Endothelial cell of umbilical vein (primary cell): ENCODE measurements around the gene SLC22A23. TPM values are rescaled to one million over a fixed set of nuclear protein-coding genes. Genes with fewer than 3 reads are reported as not detected.

Experiments used
- BruUV-seq: library from RNA; stranded (reverse); fragments of 400-500 nt; replicated peaks from 2 replicates; lab custom pipeline; 2021; lab: Mats Ljungman, UMichigan
- CTCF ChIA-PET: fragments of 300-600, 350-600 bp; sonication (Branson Sonifier 250); formaldehyde crosslinking; loops from one replicate; lab custom pipeline; 2021; ENCODE audit warnings: antibody characterized with exemption, inconsistent platforms; lab: Charles Lee
- POLR2A ChIA-PET: fragments of 300-600, 350-600 bp; sonication (Branson Sonifier 250); formaldehyde crosslinking; loops from one replicate; lab custom pipeline; 2021; ENCODE audit warnings: antibody characterized with exemption, inconsistent platforms; lab: Charles Lee
- DNase-seq: peaks from one replicate; pipeline ENCODE4 v3.0.0-alpha.2; 2011; ENCODE audit warnings: low read depth, low spot score
- FAIRE-seq: peaks from 2 replicates; lab custom pipeline; 2011; peaks lifted over from hg19 to GRCh38; lab: Jason Lieb, UNC
- H2AFZ ChIP-seq: 2 replicates; pipeline ENCODE4 v1.6.0; 2012; ENCODE audit warnings: low read depth, low read length, control low read depth, inconsistent platforms
- H3K27ac ChIP-seq: 2 replicates; pipeline ENCODE4 v1.5.1; 2011; ENCODE audit warnings: low read depth, mild to moderate bottlenecking, control low read depth, low read length, moderate library complexity; ENCODE audit not compliant: insufficient read depth
- H3K27me3 ChIP-seq, 2 experiments: 2 replicates each; pipeline versions ENCODE4 v1.6.0 to v1.6.1; 2011; ENCODE audit warnings: low read length in 2 of 2, mixed read lengths in 1 of 2; ENCODE audit not compliant: control insufficient read depth in 2 of 2, insufficient read depth in 2 of 2
- H3K36me3 ChIP-seq, 2 experiments: 2 replicates in 1 of 2; 3 replicates in 1 of 2; pipeline ENCODE4 v1.5.1; 2011; ENCODE audit warnings: low read length in 2 of 2, mild to moderate bottlenecking in 1 of 2, moderate library complexity in 1 of 2; ENCODE audit not compliant: control insufficient read depth in 2 of 2, insufficient read depth in 2 of 2; ENCODE audit errors: extremely low read depth in 1 of 2
- H3K4me1 ChIP-seq: 3 replicates; pipeline ENCODE4 v1.5.1; 2011; ENCODE audit warnings: mild to moderate bottlenecking, low read length; ENCODE audit not compliant: control insufficient read depth, insufficient read depth; ENCODE audit errors: extremely low read depth
- H3K4me2 ChIP-seq: 2 replicates; pipeline ENCODE4 v1.6.1; 2011; ENCODE audit warnings: low read length, control low read depth, mixed read lengths; ENCODE audit not compliant: insufficient read depth
- H3K4me3 ChIP-seq, 3 experiments: fragments of 200-600 bp in 1 of 3; sonication (generic), shearing (Covaris generic) in 1 of 3; replicated peaks in 1 of 3; 2 replicates each; pipeline ENCODE4 v1.5.1; 2011 to 2016; ENCODE audit warnings: control low read depth in 3 of 3, low read length in 3 of 3, mild to moderate bottlenecking in 2 of 3, inconsistent platforms in 1 of 3, low read depth in 1 of 3, moderate library complexity in 1 of 3; ENCODE audit not compliant: insufficient read depth in 1 of 3
- H3K79me2 ChIP-seq: 2 replicates; pipeline ENCODE4 v1.6.0; 2012; ENCODE audit warnings: low read length, inconsistent platforms; ENCODE audit not compliant: control insufficient read depth, insufficient read depth
- H3K9ac ChIP-seq: replicated peaks from 2 replicates; pipeline ENCODE3; 2011; ENCODE audit warnings: low read length, control low read depth; ENCODE audit not compliant: insufficient read depth; ENCODE audit errors: extremely low read depth
- H3K9me1 ChIP-seq: replicated peaks from 3 replicates; pipeline ENCODE4 v1.6.0; 2011; ENCODE audit warnings: mild to moderate bottlenecking, low read length; ENCODE audit not compliant: control insufficient read depth, insufficient read depth; ENCODE audit errors: extremely low read depth
- H3K9me3 ChIP-seq: replicated peaks from 2 replicates; pipeline ENCODE4 v1.5.1; 2012; ENCODE audit warnings: low read length, inconsistent platforms; ENCODE audit not compliant: control insufficient read depth, insufficient read depth
- H4K20me1 ChIP-seq: replicated peaks from 2 replicates; pipeline ENCODE3; 2011; ENCODE audit warnings: mild to moderate bottlenecking, low read length; ENCODE audit not compliant: control insufficient read depth, insufficient read depth; ENCODE audit errors: extremely low read depth
- CTCF ChIP-seq, 2 donors: IDR thresholded peaks; 1 replicate in 1 of 2; 2 replicates in 1 of 2; pipeline ENCODE4 v1.5.1; 2011; ENCODE audit warnings: low read length in 2 of 2, mild to moderate bottlenecking in 2 of 2, moderate library complexity in 2 of 2, control low read depth in 1 of 2, inconsistent platforms in 1 of 2, low read depth in 1 of 2; ENCODE audit not compliant: insufficient read depth in 1 of 2; ENCODE audit errors: extremely low read depth in 1 of 2
- EZH2 ChIP-seq: IDR thresholded peaks from 2 replicates; pipeline ENCODE4 v1.6.1; 2012; ENCODE audit warnings: borderline replicate concordance, low read depth, mild to moderate bottlenecking, moderate library complexity, low read length, inconsistent platforms; ENCODE audit not compliant: severe bottlenecking
- FOS ChIP-seq: IDR thresholded peaks from 2 replicates; pipeline ENCODE4 v1.6.1; 2011; ENCODE audit warnings: mild to moderate bottlenecking, low read length, moderate library complexity, borderline replicate concordance; ENCODE audit not compliant: insufficient read depth
- GATA2 ChIP-seq: IDR thresholded peaks from 2 replicates; pipeline ENCODE4 v1.7.0; 2011; ENCODE audit warnings: low read depth, mild to moderate bottlenecking, moderate library complexity, mixed read lengths, low read length; ENCODE audit not compliant: insufficient read length, insufficient read depth
- JUN ChIP-seq: IDR thresholded peaks from 2 replicates; pipeline ENCODE4 v1.6.1; 2011; ENCODE audit warnings: borderline replicate concordance, low read depth; ENCODE audit not compliant: insufficient read length, insufficient read depth
- MAX ChIP-seq: IDR thresholded peaks from 2 replicates; pipeline ENCODE4 v1.6.1; 2011; ENCODE audit not compliant: insufficient read depth, insufficient read length
- MYC ChIP-seq: IDR thresholded peaks from one replicate; pipeline ENCODE4 v1.6.1; 2011; ENCODE audit warnings: mild to moderate bottlenecking, low read depth, low read length
- POLR2A ChIP-seq: IDR thresholded peaks from 2 replicates; pipeline ENCODE4 v1.6.1; 2012; ENCODE audit warnings: low read depth, mild to moderate bottlenecking, control low read depth, low read length
- POLR2AphosphoS5 ChIP-seq: IDR thresholded peaks from 2 replicates; pipeline ENCODE4 v1.6.1; 2012; ENCODE audit warnings: low read depth, mild to moderate bottlenecking, control low read depth, low read length, moderate library complexity; ENCODE audit not compliant: insufficient read depth
- dilution Hi-C: fragments of 300-500 bp; cut with MboI; formaldehyde crosslinking; loops from one replicate; pipeline ENCODE4 v1.15.0; 2019; ENCODE audit warnings: low sequenced_read_pairs; ENCODE audit not compliant: extremely low pct_ligation_motif_present
- intact Hi-C: fragments of 100-400 bp; cut with micrococcal nuclease; formaldehyde crosslinking; loops from one replicate; pipeline ENCODE4 v1.10.0; 2022
- polyA plus RNA-seq, 4 experiments: library from polyadenylated mRNA; depleted of rRNA in 3 of 4; stranded (reverse) in 3 of 4; unstranded in 1 of 4; fragments of >200 nt; gene quantifications; 2 replicates each; pipeline versions ENCODE4 v1.2.1 to v1.2.3, GENCODE V29; 2011 to 2012; ENCODE audit warnings: missing spikeins in 1 of 4
- total RNA-seq: library from RNA; stranded (reverse); gene quantifications from 2 replicates; pipeline ENCODE4 v1.2.3, GENCODE V29; 2021

The SLC22A23 gene
- total and polyA plus RNA-seq, 2 donors (not counting 3 experiments of a cell fraction or from before 2014, with no cell fraction given) = 4.2 to 14.3 TPM

DNA sequence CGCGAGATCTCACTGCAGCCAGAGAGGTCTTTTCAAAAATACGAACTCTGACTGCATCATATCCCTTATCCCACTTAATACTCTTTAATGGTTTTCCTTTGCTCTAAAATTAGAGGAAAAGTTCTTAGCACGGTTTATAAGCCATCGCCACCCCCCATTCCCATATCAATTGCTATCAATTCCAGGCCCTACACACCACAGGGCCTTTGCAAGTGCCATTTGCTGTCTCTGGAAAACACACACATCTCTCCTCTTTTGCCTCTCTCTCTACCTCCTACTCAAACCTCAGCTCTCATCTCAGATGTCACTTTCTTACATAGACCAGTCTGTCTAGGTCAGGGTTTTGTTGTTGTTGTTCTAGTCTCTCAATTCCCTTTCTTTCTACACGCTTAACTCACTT lies 9.8 kb downstream of the SLC22A23 start:
- H3K4me3 ChIP-seq = no peak overlapping the region
- H3K27ac ChIP-seq = no peak overlapping the region
- H3K9ac ChIP-seq = no peak overlapping the region
- no peaks in the 10 kb centered on the region for H3K36me3 ChIP-seq
- no peaks in the 10 kb centered on the region for H3K9me1 ChIP-seq
- intact Hi-C loops (no loop called here), dilution Hi-C loops (no loop called here)
- H3K4me1 ChIP-seq = no peaks in the 10 kb centered on the region
- H3K27me3 ChIP-seq = peaks cover 0 to 2% of the 10 kb centered on the region in 2 experiments
- BruUV-seq = no TSS peak
- no peaks in the 10 kb centered on the region for H3K79me2 ChIP-seq
- no peak overlapping the region for H2AFZ ChIP-seq
- TF ChIP-seq MAX (no peak), JUN (no peak), FOS (no peak), MYC (no peak), CTCF (IDR thresholded peaks at IDR 0.05; ENCODE audit: extremely low read depth in 1 of 2, insufficient read depth in 1 of 2, low read depth in 1 of 2, low read length in 2 of 2) (no peak), POLR2A (no peak), POLR2AphosphoS5 (no peak), EZH2 (no peak), GATA2 (no peak)
- ChIA-PET CTCF (interaction anchor here (1.3 to 1.5 kb wide), 2 partner anchors 10 to 167 kb away, joined by 3 to 4 read pairs; partner anchors contain the start of gene SLC22A23), POLR2A (interaction anchor here (0.6 kb wide), 1 partner anchor 50 kb away, joined by 3 read pairs; no protein-coding TSS in a partner anchor)
- FAIRE-seq (no peak), DNase-seq (no peak)
- no peaks in the 10 kb centered on the region for H4K20me1 ChIP-seq
- H3K9me3 ChIP-seq = no peaks in the 10 kb centered on the region
- H3K4me2 ChIP-seq = no peak overlapping the region
